Measurements from ENCODE around the gene CDK5. TPM values are rescaled to one million over a fixed set of nuclear protein-coding genes. Genes with fewer than 3 reads are reported as not detected.

CDK5 gene
- total RNA-seq, 6 donors from 2014 or later: 2.1 to 14.4 (median 10.1) TPM

GRCh38 chr7:151083824-151084160 is 26.1 kb upstream of the CDK5 start:
- Histone ChIP-seq H3K36me3 (peaks cover 0 to 6% (median 0%) of the 10 kb centered on the region in 4 donors), H3K27ac (peak overlapping the region in 3 of 4 donors; percentile 88 to 97 (median 95)), H3K27me3 (no peaks in the 10 kb centered on the region), H3K4me3 (peak overlapping the region; percentile 76 to 99 (median 90)), H3K4me1 (peaks cover 55 to 75% (median 67%) of the 10 kb centered on the region in 4 donors), H3K9me3 (no peaks in the 10 kb centered on the region)
- ATAC-seq (ENCODE audit: low FRiP score in 2 of 2): no peak
- WGBS, 2 donors: 27 to 41% methylated on average over 2 to 3 of the region's 3 CpGs
- TF ChIP-seq EP300 (IDR thresholded peaks at IDR 0.05): no peak
- TF ChIP-seq POLR2A (IDR thresholded peaks at IDR 0.05): no peak
- no peak for TF ChIP-seq POLR2AphosphoS5 (IDR thresholded peaks at IDR 0.05)
- no peak for TF ChIP-seq CTCF (IDR thresholded peaks at IDR 0.05)
- DNase-seq: no peak

- Histone ChIP-seq H3K9me3 (no peaks in the 10 kb centered on the region), H3K27me3 (no peaks in the 10 kb centered on the region), H3K27ac (peak within 1 kb of the TSS; percentile 88 to 97 (median 96)), H3K36me3 (peaks cover 0 to 6% (median 0%) of the 10 kb centered on the region in 4 donors), H3K4me1 (peaks cover 49 to 75% (median 65%) of the 10 kb centered on the region in 4 donors), H3K4me3 (peak within 1 kb of the TSS; percentile 76 to 99 (median 90))
- DNase-seq (peak; percentile 85 to 97), ATAC-seq (ENCODE audit: low FRiP score in 2 of 2) (peak; percentile 39 to 58)
- TF ChIP-seq EP300 (IDR thresholded peaks at IDR 0.05): no peak
- no peak for TF ChIP-seq CTCF (IDR thresholded peaks at IDR 0.05)
- TF ChIP-seq POLR2A (IDR thresholded peaks at IDR 0.05): peak in 1 of 4 donors; percentile 70
- TF ChIP-seq POLR2AphosphoS5 (IDR thresholded peaks at IDR 0.05): peak; percentile 10 to 64
- 0% methylated on average over 6 to 16 of the region's 69 CpGs for WGBS, 2 donors
Measured at GRCh38 chr7:151083071-151083823, 25.6 kb upstream of the CDK5 start, which contains the start of gene TMUB1. Gene TMUB1, minus strand, starts transcription at chr7:151083493. Its CDS starts 930 bp downstream, at chr7:151082563.

GRCh38 chr7:151082141-151083070 is 24.7 kb upstream of the CDK5 start:
- Histone ChIP-seq H3K27ac (peak overlapping the region; percentile 94 to 97 (median 96)), H3K27me3 (no peaks in the 10 kb centered on the region), H3K36me3 (peaks cover 0 to 8% (median 0%) of the 10 kb centered on the region in 4 donors), H3K9me3 (no peaks in the 10 kb centered on the region), H3K4me3 (peak overlapping the region; percentile 76 to 99 (median 94)), H3K4me1 (peaks cover 45 to 69% (median 58%) of the 10 kb centered on the region in 4 donors)
- TF ChIP-seq POLR2AphosphoS5 (IDR thresholded peaks at IDR 0.05): no peak
- no peak for TF ChIP-seq POLR2A (IDR thresholded peaks at IDR 0.05)
- no peak for TF ChIP-seq CTCF (IDR thresholded peaks at IDR 0.05)
- TF ChIP-seq EP300 (IDR thresholded peaks at IDR 0.05): no peak
- ATAC-seq (ENCODE audit: low FRiP score in 2 of 2) (no peak), DNase-seq (peak in 1 of 2 donors; percentile 81)
- 52 to 65% methylated on average over 30 to 38 of the region's 42 CpGs for WGBS, 2 donors

- H3K4me1 ChIP-seq: peaks cover 45 to 66% (median 55%) of the 10 kb centered on the region in 4 donors
- peak in 1 of 2 donors; percentile 88 for DNase-seq
Measured at GRCh38 chr7:151081170-151082101, 23.7 kb upstream of the CDK5 start.

More at GRCh38 chr7:151081170-151082101, 23.7 kb upstream of the CDK5 start:
- H3K27ac ChIP-seq: peak overlapping the region; percentile 94 to 97 (median 96)
- peak overlapping the region; percentile 19 to 99 (median 84) for H3K4me3 ChIP-seq
- WGBS, 2 donors: 49 to 56% methylated on average over 38 to 53 of the region's 64 CpGs
- ATAC-seq (ENCODE audit: low FRiP score in 2 of 2): peak in 1 of 2 donors; percentile 11
- H3K27me3 ChIP-seq: no peaks in the 10 kb centered on the region
- no peak for TF ChIP-seq POLR2A (IDR thresholded peaks at IDR 0.05)
- TF ChIP-seq EP300 (IDR thresholded peaks at IDR 0.05): no peak
- TF ChIP-seq POLR2AphosphoS5 (IDR thresholded peaks at IDR 0.05): no peak
- TF ChIP-seq CTCF (IDR thresholded peaks at IDR 0.05): no peak
- peaks cover 0 to 17% (median 4%) of the 10 kb centered on the region in 4 donors for H3K36me3 ChIP-seq
- no peaks in the 10 kb centered on the region for H3K9me3 ChIP-seq

Data from upper lobe of left lung (tissue), 6 donors.